Stimulated activated CD4-positive, alpha-beta T cell treated with anti-CD3 and anti-CD28 coated beads, Interleukin-4, amount 100 ng/mL, for 4 hours (primary cell): ENCODE measurements around the gene LCN6.
"Not testable (repeated sequence)": the region's sequence is repeated elsewhere in the genome, so short reads cannot be mapped to it uniquely, and the experiment has no call there.

Source experiments
- DNase-seq, 2 experiments: peaks; one replicate each; pipeline ENCODE4 v3.0.0-alpha.2; 2020

Gene LCN6

GRCh38 chr9:136782452-136782851 lies 34.1 kb upstream of the LCN6 start:
- no peak for DNase-seq

DNA sequence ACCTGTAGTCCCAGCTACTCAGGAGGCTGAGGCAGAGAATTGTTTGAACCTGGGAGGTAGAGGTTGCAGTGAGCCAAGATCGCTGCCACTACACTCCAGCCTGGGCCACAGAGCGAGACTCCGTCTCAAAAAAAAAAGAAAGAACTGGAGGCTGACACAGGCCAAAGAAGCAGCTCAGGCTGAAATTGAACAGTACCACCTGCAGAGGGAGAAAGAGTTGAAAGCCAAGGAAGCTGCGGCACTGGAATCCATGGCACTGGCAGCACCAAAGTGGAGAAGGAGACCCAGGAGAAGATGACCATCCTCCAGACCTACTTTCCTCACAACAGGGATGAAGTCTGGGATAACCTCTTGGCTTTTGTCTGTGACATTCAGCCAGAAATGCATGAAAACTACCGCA lies 31.5 kb upstream of the LCN6 start:
- DNase-seq = no peak

DNA sequence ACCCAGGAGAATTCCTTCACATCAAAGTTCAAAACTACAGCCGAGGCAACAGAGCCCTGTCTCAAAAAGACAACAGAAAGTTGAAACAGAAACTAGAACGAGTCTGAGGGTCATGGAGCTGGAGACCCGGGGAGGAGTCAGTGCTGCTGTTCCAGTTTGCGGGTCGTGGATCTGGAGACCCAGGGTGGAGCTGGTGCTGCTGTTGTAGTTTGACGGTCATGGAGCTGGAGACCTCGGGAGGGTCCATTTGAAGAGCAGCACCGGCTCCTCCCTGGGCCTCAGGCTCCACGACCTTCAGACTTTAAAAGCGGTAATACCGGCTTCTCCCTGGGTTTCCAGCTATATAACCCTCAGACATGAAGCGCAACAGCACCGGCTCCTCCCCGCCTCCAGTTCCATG lies 29.0 kb upstream of the LCN6 start:
- DNase-seq = no peak

- DNase-seq = no peak
Observed at GRCh38 chr9:136776947-136777346, 28.6 kb upstream of the LCN6 start.

DNA sequence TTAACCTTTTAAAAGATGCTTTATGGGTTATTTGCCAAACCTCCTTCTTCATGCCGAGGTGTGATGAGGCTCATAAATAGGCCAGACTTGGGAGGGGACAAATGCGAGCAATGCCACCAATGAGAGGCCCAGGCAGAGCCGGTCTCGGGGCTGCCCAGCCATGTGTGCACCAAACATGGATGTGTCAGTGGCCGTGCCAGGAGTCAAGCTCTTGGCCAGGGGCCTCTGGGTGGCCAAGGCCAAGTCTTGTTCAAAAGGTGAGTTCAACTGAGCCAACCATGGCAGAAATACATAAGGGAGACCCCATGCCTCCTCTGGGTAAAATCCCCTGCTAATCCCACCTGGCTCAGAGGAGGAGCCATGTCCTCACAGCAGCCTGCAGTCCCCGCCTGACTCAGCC lies 26.9 kb upstream of the LCN6 start:
- DNase-seq = no peak

DNA sequence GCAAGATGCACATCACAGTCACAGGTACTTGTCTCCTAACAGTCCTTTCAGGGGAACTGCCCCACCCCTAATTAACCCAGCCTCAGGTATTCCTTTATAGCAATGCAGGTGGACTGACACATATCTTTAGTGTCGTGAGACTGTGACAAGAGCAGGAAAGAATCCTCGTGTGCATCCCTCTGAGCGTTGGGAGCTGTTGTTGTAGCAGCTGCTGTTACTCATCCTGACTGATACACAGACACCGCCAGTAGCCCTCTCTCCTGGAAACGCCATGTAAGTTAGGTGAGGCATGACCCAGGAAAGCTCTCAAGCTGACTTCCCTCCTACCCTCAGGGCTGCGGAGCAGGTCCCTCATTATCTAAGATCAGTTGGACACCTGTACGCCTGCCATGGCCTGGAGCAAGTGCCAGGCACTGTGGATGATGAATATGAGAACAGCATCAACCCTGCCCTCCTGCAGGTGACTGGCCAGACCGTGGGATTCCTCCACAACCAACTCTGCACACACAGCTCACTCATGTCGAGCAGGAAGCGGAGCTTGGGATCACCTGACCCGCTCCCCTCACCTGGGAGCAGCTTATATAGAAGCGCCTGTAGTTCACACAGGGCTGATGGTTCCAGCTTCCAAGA lies 26.2 kb upstream of the LCN6 start:
- DNase-seq = no peak

DNA sequence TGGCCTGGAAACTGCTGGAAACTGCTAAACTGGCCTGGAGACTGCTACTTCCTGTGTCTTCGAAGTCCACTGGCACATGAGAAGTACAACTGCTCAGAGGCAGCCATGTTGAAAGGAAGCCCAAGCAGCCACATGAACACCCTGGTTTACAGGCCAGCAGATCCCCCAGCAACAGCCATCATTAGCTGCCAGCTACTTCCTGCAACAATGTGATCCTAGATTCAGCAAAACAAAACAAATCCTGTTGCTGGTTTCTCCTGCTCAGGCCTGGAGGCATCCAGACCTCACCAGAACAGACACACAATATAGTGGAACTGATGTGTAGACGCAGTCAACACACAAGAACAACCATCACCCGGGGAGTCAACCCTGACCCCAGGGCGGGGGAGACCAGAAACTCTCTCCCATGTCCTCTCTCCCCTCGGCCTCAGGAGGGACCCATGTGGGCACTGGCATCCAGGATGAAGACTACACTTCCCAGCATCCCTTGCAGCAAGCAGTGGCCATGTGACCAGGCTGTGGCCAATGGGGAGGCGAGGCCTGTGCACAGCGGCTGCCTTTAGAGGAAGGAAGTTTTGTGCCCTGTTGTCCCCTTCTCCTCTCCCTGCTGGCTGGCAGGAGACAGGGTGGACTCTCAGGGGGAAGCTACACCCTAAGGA lies 25.2 kb upstream of the LCN6 start:
- no peak for DNase-seq

DNA sequence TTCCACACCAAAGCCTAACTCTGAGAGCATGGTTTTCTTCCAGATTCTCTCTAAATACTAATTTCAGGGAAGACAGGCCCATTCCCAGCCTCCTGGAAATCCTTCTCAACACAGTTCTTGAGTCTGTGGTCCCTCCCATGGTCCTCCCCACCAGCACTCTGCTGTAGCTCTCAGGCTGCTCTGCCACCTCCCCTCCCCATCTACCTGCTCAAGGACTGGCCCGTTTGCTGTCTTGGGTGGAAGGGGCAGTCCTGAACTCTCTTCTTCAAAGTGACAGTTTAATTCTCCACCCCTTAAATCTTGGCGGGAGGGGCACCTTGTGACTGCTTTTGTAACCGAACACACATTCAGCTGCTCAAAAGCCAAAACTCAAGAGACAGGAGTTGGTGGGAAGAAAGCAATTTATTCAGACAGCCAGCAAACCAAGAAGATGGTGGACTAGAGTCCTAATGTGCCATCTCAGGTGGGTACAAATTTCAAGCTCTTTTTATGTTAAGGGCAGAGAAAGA lies 23.6 kb upstream of the LCN6 start:
- DNase-seq = no peak

GRCh38 chr9:136769710-136770191 lies 21.4 kb upstream of the LCN6 start:
- DNase-seq = peak; percentile 25 to 54

DNA sequence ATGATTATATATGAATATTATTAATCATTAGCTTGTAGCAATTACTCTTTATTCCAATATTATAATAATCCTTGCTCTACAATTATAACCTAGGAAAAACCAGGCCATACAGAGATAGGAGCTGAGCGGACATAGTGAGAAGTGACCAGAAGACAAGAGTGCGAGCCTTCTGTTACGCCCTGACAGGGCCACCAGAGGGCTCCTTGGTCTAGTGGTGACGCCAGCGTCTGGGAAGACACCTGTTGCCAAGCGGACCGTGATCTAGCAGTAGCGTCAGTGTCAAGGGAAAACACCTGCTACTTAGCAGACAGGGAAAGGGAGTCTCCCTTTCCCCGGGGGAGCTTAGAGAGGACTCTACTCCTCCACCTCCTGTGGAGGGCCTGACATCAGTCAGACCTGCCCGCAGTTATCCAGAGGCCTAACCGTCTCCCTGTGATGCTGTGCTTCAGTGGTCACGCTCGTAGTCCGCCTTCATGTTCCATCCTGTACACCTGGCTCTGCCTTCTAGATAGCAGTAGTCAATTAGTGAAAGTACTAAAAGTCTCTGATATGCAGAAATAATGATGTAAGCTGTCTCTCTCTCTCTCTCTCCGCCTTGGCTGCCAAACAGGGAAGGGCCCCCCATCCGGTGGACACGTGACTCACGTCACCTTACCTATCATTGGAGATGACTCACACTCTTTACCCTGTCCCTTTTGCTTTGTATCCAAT lies 18.2 kb upstream of the LCN6 start:
- DNase-seq = peak; percentile 38 to 42

GRCh38 chr9:136765745-136766409 lies 17.6 kb upstream of the LCN6 start:
- not testable (repeated sequence) for DNase-seq

GRCh38 chr9:136765041-136765440 lies 16.7 kb upstream of the LCN6 start:
- DNase-seq = no peak

- no peak for DNase-seq
Observed at GRCh38 chr9:136764301-136764891, 16.1 kb upstream of the LCN6 start, which contains the start of gene LCN15. Gene LCN15 (minus strand): TSS chr9:136764518. CDS start chr9:136764488, 30 bp downstream.

GRCh38 chr9:136763649-136764035 lies 15.3 kb upstream of the LCN6 start:
- DNase-seq = no peak

DNA sequence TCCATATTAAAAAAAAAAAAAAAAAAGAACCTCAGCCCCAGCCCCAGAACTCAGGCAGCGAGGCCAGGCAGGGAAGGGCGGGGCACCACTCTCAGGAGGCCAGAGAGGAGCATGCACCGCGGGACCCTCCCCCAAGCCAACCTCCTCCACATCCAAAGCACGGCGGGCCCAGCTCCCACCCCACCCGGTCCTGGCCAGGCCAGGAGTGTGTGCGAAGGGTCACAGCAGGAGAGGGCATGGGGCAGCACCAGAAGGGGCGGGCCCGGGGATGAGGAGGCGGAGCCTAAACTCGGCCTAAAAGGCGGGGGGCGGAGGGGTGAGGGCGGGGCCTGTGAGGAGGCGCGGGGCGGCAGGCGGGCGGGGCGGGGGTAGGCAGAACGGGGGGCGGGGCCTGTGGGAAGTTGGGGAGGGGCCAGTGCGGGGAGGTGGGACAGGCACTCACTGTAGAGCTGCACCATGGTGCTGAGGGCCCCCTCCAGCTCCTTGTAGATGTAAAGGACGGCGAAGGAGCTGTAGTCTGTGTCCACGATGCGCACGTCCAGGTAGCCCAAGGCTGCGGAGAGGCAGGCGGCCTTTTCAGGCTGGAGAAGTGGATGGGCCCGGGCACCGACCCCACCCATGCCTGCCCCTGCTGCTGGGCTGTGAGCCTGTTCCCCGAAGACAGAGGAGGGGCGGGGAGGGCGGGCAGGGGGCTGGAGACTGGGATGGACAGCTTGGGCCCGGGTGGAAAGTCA lies 14.8 kb upstream of the LCN6 start:
- DNase-seq = peak; percentile 26 to 53

GRCh38 chr9:136762221-136762691 lies 13.9 kb upstream of the LCN6 start:
- no peak for DNase-seq

GRCh38 chr9:136761545-136761981 lies 13.2 kb upstream of the LCN6 start:
- DNase-seq = no peak

- DNase-seq = peak in 1 of 2 experiments; percentile 23
Observed at GRCh38 chr9:136760834-136761544, 12.7 kb upstream of the LCN6 start.

- no peak for DNase-seq
Observed at GRCh38 chr9:136760424-136760823, 12.1 kb upstream of the LCN6 start.

DNA sequence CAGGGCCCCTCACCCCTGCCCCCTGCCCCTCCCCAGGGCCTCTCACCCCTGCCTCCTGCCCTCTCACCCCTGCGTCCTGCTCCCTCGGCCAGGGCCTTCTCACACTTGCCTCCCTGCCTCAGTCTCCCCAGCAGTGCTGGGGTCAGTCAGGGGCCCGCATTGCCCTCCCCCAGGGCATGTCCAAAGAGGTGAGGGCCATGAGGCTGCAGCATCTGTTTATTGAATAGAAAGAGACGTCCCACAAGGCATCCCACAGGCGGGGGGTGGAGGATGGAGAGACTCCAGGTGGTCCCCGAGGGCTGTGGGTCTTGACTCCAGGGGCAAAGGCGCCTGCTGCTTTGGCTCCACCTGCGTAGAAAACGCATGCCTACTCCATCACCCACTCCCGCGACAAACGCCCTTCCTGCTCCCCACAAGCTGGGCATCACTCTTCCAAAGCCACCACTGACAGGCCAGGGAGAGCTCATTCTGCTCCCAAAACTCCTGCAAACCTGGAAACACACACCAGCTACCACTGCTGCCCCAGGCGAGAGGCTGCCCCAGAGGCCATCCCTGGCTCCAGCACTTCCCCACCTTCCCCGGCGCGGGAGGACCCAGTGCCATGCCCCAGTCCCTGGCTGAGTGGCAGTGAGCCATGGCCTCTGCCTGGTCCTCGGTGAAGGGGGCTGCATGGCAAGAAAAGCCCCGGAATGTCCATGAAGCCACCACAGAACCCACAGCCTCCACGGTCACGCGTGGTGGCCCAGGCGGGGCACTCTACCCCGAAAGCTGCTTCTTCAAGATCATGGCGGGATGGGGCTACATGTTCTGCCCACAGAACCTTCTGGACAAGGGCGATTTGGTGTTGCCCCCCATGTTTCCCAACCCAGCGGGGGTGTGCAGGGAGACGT lies 11.4 kb upstream of the LCN6 start:
- no peak for DNase-seq
